GM06990 (cell line): Measurements from ENCODE around the gene LTF.

Source experiments
- DNase-seq: peaks from one replicate; pipeline ENCODE4 v3.0.0-alpha.2; 2011; ENCODE audit not compliant: insufficient read length; ENCODE audit errors: extremely low read depth
- H3K27me3 ChIP-seq: replicated peaks from 2 replicates; pipeline ENCODE4 v1.6.0; 2011; ENCODE audit warnings: low read length; ENCODE audit not compliant: control insufficient read depth, insufficient read depth
- H3K36me3 ChIP-seq: 2 replicates; pipeline ENCODE4 v1.5.1; 2011; ENCODE audit warnings: low read length; ENCODE audit not compliant: control insufficient read depth, insufficient read depth
- H3K4me3 ChIP-seq: replicated peaks from 2 replicates; pipeline ENCODE4 v1.5.1; 2011; ENCODE audit warnings: low read depth, mild to moderate bottlenecking, control low read depth, low read length
- TF ChIP-seq, protein P1 (sequence below): IDR thresholded peaks from 2 replicates; pipeline ENCODE4 v1.5.1; 2011; ENCODE audit warnings: low read length, control low read depth, mild to moderate bottlenecking, inconsistent platforms; ENCODE audit not compliant: insufficient read depth, poor library complexity, severe bottlenecking

The LTF gene

DNA sequence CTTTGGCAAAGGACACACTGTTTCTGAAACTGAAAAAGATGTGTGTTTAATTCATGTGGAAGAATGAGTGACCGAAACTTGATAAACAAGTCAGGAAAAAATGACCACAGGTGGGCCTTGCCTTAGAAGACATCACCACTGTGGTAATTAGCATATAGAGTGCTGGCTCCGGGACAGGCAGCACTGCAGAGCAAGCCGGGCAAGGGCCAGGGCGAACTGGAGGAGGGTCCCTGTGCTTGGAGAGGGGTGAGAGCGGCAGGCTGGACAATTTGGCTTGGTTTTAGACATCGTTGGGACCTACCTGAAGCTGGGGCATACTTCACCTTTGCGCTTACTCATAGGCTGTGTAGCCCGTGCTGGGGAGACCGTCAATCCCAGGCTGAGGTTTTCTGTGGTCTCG is 41.2 kb upstream of the LTF start:
- no peak overlapping the region for H3K4me3 ChIP-seq
- no peaks in the 10 kb centered on the region for H3K36me3 ChIP-seq
- TF ChIP-seq, protein P1, sequence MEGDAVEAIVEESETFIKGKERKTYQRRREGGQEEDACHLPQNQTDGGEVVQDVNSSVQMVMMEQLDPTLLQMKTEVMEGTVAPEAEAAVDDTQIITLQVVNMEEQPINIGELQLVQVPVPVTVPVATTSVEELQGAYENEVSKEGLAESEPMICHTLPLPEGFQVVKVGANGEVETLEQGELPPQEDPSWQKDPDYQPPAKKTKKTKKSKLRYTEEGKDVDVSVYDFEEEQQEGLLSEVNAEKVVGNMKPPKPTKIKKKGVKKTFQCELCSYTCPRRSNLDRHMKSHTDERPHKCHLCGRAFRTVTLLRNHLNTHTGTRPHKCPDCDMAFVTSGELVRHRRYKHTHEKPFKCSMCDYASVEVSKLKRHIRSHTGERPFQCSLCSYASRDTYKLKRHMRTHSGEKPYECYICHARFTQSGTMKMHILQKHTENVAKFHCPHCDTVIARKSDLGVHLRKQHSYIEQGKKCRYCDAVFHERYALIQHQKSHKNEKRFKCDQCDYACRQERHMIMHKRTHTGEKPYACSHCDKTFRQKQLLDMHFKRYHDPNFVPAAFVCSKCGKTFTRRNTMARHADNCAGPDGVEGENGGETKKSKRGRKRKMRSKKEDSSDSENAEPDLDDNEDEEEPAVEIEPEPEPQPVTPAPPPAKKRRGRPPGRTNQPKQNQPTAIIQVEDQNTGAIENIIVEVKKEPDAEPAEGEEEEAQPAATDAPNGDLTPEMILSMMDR: no peak
- DNase-seq: no peak
- no peaks in the 10 kb centered on the region for H3K27me3 ChIP-seq

DNA sequence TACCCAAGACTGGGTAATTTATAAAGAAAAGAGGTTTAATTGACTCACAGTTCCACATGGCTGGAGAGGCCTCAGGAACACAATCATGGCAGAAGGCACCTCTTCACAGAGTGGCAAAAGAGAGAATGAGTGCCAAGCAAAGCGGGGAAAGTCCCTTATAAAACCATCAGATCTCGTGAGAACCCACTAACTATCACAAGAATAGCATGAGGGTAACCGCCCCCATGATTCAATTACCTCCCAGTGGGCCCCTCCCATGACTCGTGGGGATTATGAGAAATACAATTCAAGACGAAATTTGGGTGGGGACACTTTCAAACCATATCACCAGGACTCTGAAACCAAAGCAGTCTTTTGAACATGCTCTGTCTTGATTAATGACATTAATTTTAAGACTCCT is 40.1 kb upstream of the LTF start:
- TF ChIP-seq, protein P1: no peak

DNA sequence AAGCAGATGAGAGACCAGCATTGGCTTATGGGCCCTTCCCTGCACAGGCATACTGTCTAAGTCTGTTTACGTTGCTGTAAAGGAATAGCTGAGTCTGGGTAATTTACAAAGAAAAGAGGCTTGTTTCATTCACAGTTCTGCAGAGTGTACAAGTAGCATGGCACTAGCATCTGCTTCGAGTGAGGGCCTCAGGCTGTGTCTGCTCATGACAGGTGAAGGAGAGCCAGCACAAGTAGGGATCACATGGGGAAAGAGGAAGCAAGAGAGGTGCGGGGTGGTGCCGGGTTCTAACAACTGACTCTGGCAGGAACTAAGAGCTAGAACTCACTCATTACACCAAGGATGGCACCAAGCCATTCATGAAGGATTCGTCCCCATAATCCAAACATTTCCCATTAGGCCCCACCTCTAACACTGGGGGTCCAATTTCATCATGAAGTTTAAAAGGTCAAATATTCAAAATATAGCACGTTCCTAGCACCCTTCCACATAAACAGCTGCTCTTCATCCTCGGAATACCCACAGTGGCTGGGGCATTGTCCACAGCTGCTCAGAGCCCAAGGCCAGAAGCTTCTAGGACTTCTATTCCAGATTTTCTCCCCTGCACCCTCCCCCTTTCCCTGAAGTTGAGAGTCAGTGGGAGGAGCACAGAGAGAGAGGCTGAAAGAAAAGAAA is 38.6 kb upstream of the LTF start:
- no peak for DNase-seq

More for the DNA sequence above, 40.1 kb upstream of the LTF start:
- DNase-seq: no peak
- Histone ChIP-seq H3K27me3 (no peaks in the 10 kb centered on the region), H3K4me3 (no peak overlapping the region), H3K36me3 (no peaks in the 10 kb centered on the region)

GRCh38 chr3:46501702-46502101 is 37.0 kb upstream of the LTF start:
- Histone ChIP-seq H3K36me3 (no peaks in the 10 kb centered on the region), H3K27me3 (no peaks in the 10 kb centered on the region), H3K4me3 (no peak overlapping the region)
- DNase-seq: no peak
- TF ChIP-seq, protein P1: no peak

More for the DNA sequence above, 38.6 kb upstream of the LTF start:
- no peaks in the 10 kb centered on the region for H3K27me3 ChIP-seq
- TF ChIP-seq, protein P1: no peak
- no peak overlapping the region for H3K4me3 ChIP-seq
- H3K36me3 ChIP-seq: no peaks in the 10 kb centered on the region

- DNase-seq: no peak
- TF ChIP-seq, protein P1: no peak
- H3K36me3 ChIP-seq: no peaks in the 10 kb centered on the region
- no peaks in the 10 kb centered on the region for H3K27me3 ChIP-seq
- no peak overlapping the region for H3K4me3 ChIP-seq
Observed at GRCh38 chr3:46500656-46501635, 36.2 kb upstream of the LTF start.
